Measurements from ENCODE around the gene ANO2. TPM values are rescaled to one million over a fixed set of nuclear protein-coding genes. Genes with fewer than 3 reads are reported as not detected.

Gene ANO2
- total and polyA plus RNA-seq, 4 donors: 0.03 to 0.25 (median 0.15) TPM

DNA sequence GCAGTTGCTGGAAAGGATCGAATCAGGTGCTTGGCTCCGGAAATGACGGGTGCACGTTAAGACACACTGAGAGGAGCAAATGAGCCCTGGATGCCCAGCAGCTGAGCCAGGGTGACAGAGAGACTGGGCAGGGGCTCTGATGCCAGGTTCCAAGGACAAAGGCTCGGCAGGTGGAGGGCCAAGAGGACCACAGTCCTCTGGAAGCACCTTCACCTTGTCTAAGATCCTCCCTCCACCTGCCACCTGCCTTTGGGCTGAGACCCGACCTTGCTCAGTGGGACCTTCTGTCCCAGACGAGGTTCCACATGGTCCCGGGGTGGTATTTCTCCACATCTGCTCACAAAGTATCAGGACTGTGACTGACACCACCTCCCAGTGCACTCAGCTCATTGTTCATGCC, 1.0 kb downstream of the ANO2 start:
- Histone ChIP-seq H3K27ac (ENCODE audit: low read depth in 1 of 2, low read length in 2 of 2) (no peak overlapping the region), H3K27me3 (ENCODE audit: control insufficient read depth in 4 of 4, insufficient read depth in 4 of 4, low read length in 3 of 4) (peaks cover 0 to 13% (median 9%) of the 10 kb centered on the region in 4 donors), H3K4me1 (ENCODE audit: control insufficient read depth in 4 of 4, insufficient read depth in 4 of 4, low read length in 3 of 4) (peaks cover 0 to 10% (median 6%) of the 10 kb centered on the region in 4 donors), H3K36me3 (ENCODE audit: control insufficient read depth in 4 of 4, insufficient read depth in 3 of 4, low read depth in 1 of 4, low read length in 3 of 4) (no peaks in the 10 kb centered on the region), H3K9ac (ENCODE audit: low read depth in 1 of 2, low read length in 2 of 2) (no peak overlapping the region), H3K4me3 (ENCODE audit: low read depth in 1 of 3, low read length in 3 of 3) (no peak overlapping the region), H3K9me3 (ENCODE audit: control insufficient read depth in 4 of 4, low read length in 3 of 4) (peaks cover 0 to 3% (median 1%) of the 10 kb centered on the region in 4 donors)
- TF ChIP-seq NR2F2 (IDR thresholded peaks at IDR 0.05) (no peak), SP1 (IDR thresholded peaks at IDR 0.05) (no peak), HNF4G (IDR thresholded peaks at IDR 0.05) (no peak), YY1 (IDR thresholded peaks at IDR 0.05) (no peak), RAD21 (IDR thresholded peaks at IDR 0.05) (no peak), JUND (IDR thresholded peaks at IDR 0.05) (no peak), HNF4A (conservative IDR thresholded peaks at IDR 0.05) (no peak), GABPA (IDR thresholded peaks at IDR 0.05 in 1 of 2, conservative IDR thresholded peaks at IDR 0.05 in 1 of 2) (no peak), TAF1 (conservative IDR thresholded peaks at IDR 0.05) (no peak), FOXA1 (IDR thresholded peaks at IDR 0.05) (no peak), FOXA2 (IDR thresholded peaks at IDR 0.05) (no peak), EGR1 (IDR thresholded peaks at IDR 0.05; ENCODE audit: low read depth in 2 of 2) (no peak), RXRA (IDR thresholded peaks at IDR 0.05) (no peak)
- TF ChIP-seq, protein P1, sequence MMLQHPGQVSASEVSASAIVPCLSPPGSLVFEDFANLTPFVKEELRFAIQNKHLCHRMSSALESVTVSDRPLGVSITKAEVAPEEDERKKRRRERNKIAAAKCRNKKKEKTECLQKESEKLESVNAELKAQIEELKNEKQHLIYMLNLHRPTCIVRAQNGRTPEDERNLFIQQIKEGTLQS (IDR thresholded peaks at IDR 0.05): no peak
- TF ChIP-seq, protein P2, sequence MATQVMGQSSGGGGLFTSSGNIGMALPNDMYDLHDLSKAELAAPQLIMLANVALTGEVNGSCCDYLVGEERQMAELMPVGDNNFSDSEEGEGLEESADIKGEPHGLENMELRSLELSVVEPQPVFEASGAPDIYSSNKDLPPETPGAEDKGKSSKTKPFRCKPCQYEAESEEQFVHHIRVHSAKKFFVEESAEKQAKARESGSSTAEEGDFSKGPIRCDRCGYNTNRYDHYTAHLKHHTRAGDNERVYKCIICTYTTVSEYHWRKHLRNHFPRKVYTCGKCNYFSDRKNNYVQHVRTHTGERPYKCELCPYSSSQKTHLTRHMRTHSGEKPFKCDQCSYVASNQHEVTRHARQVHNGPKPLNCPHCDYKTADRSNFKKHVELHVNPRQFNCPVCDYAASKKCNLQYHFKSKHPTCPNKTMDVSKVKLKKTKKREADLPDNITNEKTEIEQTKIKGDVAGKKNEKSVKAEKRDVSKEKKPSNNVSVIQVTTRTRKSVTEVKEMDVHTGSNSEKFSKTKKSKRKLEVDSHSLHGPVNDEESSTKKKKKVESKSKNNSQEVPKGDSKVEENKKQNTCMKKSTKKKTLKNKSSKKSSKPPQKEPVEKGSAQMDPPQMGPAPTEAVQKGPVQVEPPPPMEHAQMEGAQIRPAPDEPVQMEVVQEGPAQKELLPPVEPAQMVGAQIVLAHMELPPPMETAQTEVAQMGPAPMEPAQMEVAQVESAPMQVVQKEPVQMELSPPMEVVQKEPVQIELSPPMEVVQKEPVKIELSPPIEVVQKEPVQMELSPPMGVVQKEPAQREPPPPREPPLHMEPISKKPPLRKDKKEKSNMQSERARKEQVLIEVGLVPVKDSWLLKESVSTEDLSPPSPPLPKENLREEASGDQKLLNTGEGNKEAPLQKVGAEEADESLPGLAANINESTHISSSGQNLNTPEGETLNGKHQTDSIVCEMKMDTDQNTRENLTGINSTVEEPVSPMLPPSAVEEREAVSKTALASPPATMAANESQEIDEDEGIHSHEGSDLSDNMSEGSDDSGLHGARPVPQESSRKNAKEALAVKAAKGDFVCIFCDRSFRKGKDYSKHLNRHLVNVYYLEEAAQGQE (IDR thresholded peaks at IDR 0.05): no peak
- TF ChIP-seq, protein P3, sequence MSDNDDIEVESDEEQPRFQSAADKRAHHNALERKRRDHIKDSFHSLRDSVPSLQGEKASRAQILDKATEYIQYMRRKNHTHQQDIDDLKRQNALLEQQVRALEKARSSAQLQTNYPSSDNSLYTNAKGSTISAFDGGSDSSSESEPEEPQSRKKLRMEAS (IDR thresholded peaks at IDR 0.05): no peak
- TF ChIP-seq, protein P4, sequence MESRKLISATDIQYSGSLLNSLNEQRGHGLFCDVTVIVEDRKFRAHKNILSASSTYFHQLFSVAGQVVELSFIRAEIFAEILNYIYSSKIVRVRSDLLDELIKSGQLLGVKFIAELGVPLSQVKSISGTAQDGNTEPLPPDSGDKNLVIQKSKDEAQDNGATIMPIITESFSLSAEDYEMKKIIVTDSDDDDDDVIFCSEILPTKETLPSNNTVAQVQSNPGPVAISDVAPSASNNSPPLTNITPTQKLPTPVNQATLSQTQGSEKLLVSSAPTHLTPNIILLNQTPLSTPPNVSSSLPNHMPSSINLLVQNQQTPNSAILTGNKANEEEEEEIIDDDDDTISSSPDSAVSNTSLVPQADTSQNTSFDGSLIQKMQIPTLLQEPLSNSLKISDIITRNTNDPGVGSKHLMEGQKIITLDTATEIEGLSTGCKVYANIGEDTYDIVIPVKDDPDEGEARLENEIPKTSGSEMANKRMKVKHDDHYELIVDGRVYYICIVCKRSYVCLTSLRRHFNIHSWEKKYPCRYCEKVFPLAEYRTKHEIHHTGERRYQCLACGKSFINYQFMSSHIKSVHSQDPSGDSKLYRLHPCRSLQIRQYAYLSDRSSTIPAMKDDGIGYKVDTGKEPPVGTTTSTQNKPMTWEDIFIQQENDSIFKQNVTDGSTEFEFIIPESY (IDR thresholded peaks at IDR 0.05): no peak
- TF ChIP-seq, protein P5, sequence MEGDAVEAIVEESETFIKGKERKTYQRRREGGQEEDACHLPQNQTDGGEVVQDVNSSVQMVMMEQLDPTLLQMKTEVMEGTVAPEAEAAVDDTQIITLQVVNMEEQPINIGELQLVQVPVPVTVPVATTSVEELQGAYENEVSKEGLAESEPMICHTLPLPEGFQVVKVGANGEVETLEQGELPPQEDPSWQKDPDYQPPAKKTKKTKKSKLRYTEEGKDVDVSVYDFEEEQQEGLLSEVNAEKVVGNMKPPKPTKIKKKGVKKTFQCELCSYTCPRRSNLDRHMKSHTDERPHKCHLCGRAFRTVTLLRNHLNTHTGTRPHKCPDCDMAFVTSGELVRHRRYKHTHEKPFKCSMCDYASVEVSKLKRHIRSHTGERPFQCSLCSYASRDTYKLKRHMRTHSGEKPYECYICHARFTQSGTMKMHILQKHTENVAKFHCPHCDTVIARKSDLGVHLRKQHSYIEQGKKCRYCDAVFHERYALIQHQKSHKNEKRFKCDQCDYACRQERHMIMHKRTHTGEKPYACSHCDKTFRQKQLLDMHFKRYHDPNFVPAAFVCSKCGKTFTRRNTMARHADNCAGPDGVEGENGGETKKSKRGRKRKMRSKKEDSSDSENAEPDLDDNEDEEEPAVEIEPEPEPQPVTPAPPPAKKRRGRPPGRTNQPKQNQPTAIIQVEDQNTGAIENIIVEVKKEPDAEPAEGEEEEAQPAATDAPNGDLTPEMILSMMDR (IDR thresholded peaks at IDR 0.05; ENCODE audit: low read depth, low read length, missing input control): no peak
- WGBS: 86% methylated on average over 8 of the region's 8 CpGs
- DNase-seq (ENCODE audit: low spot score): no peak

Data from liver (tissue), 9 donors.